Muscle of leg (tissue), 11 donors: ENCODE data around the gene LIF. TPM values are rescaled to one million over a fixed set of nuclear protein-coding genes. Genes with fewer than 3 reads are reported as not detected.

Experiments
- DNase-seq: peaks from one replicate; pipeline ENCODE4 v3.0.0; 2013
- H3K27ac ChIP-seq: one replicate; pipeline ENCODE4 v1.5.1; 2013; ENCODE audit warnings: mild to moderate bottlenecking, low read length, control low read depth
- H3K27me3 ChIP-seq: one replicate; pipeline ENCODE4 v1.6.1; 2013; ENCODE audit warnings: low read length; ENCODE audit not compliant: control insufficient read depth, insufficient read depth
- H3K36me3 ChIP-seq: one replicate; pipeline ENCODE4 v1.6.1; 2013; ENCODE audit warnings: low read length; ENCODE audit not compliant: control insufficient read depth, insufficient read depth
- H3K4me1 ChIP-seq: one replicate; pipeline ENCODE4 v1.6.1; 2013; ENCODE audit warnings: low read length; ENCODE audit not compliant: control insufficient read depth, insufficient read depth
- H3K4me3 ChIP-seq: one replicate; pipeline ENCODE4 v1.5.1; 2013; ENCODE audit warnings: low read length, control low read depth
- H3K9me3 ChIP-seq: replicated peaks from 2 replicates; pipeline ENCODE4 v1.6.1; 2013; ENCODE audit warnings: low read depth, low read length; ENCODE audit not compliant: control insufficient read depth
- WGBS: methylation state at CpG from one replicate; pipeline ENCODE4 v1.1.5; 2013; ENCODE audit warnings: missing lambda C conversion rate; ENCODE audit not compliant: insufficient coverage; 5-methylcytosine and 5-hydroxymethylcytosine counted together
- polyA plus RNA-seq, 8 donors: library from polyadenylated mRNA; unstranded; fragments of 120-200 nt; gene quantifications; one replicate each; pipeline versions ENCODE4 v1.2.1 to v1.2.3, GENCODE V29; 2013; ENCODE audit warnings: inconsistent platforms in 1 of 8, low replicate concordance in 1 of 8; ENCODE audit not compliant: insufficient read length in 8 of 8, insufficient read depth in 1 of 8
- total RNA-seq: library from RNA; stranded (reverse); fragments of 120-200 nt; gene quantifications from one replicate; pipeline ENCODE4 v1.2.4, GENCODE V29; 2013

Gene LIF
- total and polyA plus RNA-seq, 9 donors, result 0.57 to 1.4 (median 0.80) TPM

DNA sequence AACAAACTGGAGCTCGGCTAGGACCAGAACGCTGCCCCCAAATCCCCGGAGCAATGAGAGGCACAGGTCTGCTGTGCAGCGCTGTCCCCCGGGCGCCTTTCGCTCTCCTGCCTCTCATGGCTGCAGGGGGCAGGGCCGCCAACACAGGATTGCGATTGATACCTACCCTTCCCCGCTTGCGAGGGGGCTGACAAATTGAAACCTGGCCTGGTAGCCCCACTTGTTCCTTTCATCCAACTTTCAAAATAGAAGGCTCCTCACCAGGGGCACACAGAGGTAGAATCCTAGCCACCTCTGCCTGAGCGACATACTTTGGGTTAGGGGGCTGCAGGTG, 43.4 kb upstream of the LIF start:
- Histone ChIP-seq H3K4me1 (peaks cover 37% of the 10 kb centered on the region), H3K27me3 (no peaks in the 10 kb centered on the region), H3K36me3 (peaks cover 41% of the 10 kb centered on the region), H3K9me3 (no peaks in the 10 kb centered on the region), H3K27ac (peak overlapping the region; percentile 92), H3K4me3 (peak overlapping the region; percentile 39)
- no peak for DNase-seq
- 6% methylated on average over 8 of the region's 12 CpGs for WGBS

- Histone ChIP-seq H3K4me3 (peak within 1 kb of the TSS; percentile 78), H3K4me1 (peaks cover 37% of the 10 kb centered on the region), H3K9me3 (no peaks in the 10 kb centered on the region), H3K27me3 (no peaks in the 10 kb centered on the region), H3K27ac (peak within 1 kb of the TSS; percentile 92), H3K36me3 (peaks cover 36% of the 10 kb centered on the region)
- DNase-seq, result peak; percentile 99
- 0% methylated on average over 74 of the region's 85 CpGs for WGBS
Observed at GRCh38 chr22:30289141-30289979, 42.8 kb upstream of the LIF start, which contains the start of gene CASTOR1. TSS of gene CASTOR1 (minus strand) at chr22:30289505. CDS start at chr22:30289497, 8 bp downstream.

DNA sequence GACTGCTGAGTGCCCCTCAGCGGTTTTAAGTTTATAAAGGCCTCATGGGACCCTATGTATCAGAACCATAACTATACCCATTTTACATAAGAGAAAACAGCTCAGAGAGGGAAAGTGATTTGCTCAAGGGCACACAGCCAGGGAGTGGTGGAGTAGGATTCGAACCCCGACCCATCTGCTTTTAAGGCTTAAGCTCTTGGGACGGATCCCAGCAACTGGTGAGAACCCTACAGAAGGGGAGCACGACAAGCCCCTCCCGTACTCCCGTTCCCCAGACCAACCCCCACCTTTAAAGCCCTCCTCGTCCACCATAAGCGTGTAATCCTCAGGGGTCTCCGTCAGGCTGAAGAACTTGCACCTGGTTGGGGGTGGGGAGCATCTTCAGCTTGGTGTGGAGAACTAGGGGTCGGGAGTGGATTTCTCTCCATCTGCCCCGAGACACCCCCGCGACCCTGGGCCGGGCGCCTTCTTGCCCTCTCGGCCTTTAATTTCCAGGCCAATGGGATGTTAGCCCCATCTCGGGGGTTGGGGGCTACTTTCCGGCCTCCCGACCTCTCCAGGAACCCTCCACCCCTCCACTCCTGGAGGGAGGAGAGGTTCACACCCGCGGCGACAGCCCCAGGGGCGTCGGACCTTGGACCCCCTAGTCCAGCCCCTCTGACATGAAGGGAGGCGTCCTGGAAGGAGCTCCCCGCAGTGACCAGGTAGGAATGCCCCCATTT, 42.0 kb upstream of the LIF start:
- Histone ChIP-seq H3K27me3 (no peaks in the 10 kb centered on the region), H3K4me1 (peaks cover 37% of the 10 kb centered on the region), H3K4me3 (peak overlapping the region; percentile 78), H3K27ac (peak overlapping the region; percentile 77), H3K36me3 (peaks cover 28% of the 10 kb centered on the region), H3K9me3 (no peaks in the 10 kb centered on the region)
- 0% methylated on average over 5 of the region's 27 CpGs for WGBS
- DNase-seq, result peak; percentile 62

DNA sequence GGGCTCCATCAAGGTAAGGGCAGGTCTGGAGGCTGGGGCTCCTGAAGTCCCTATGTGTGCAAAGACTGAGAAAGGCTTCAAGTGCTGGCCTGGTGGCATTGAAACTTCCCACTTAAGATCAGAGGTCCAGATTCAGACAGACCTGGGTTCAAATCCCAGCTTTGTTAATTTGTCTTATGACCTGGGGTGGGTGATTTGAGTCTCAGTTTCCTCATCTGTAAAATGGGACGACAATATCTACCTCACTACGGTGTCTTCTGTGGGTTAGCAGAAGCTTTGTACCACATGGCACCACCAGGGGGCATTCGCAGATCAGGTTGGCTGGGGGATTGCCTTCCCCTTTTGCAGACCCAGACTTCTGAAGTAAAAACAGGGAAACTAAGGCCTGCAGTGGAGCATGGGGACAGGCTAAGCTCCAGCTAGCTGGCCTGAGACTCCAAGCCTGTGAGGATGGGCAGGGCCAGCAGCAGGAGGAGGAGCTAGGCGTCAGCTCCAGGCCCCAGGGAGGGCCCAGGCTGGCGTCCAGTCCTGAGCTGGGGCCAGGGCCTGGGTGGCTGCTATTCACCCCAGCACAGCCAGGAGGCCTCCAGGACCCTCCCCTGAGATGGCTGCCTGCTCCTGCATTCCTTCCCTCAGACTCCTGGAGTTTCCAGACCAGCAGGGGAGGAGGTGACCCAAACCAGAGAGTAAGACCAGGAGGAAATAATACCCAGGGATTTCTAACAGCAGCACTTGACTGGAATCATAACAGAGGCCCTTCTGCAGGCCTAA, 41.3 kb upstream of the LIF start:
- Histone ChIP-seq H3K4me1 (peaks cover 37% of the 10 kb centered on the region), H3K9me3 (no peaks in the 10 kb centered on the region), H3K27ac (peak overlapping the region; percentile 77), H3K27me3 (no peaks in the 10 kb centered on the region), H3K4me3 (peak overlapping the region; percentile 8), H3K36me3 (peaks cover 21% of the 10 kb centered on the region)
- peak; percentile 91 for DNase-seq
- 16% methylated on average over 5 of the region's 5 CpGs for WGBS

DNA sequence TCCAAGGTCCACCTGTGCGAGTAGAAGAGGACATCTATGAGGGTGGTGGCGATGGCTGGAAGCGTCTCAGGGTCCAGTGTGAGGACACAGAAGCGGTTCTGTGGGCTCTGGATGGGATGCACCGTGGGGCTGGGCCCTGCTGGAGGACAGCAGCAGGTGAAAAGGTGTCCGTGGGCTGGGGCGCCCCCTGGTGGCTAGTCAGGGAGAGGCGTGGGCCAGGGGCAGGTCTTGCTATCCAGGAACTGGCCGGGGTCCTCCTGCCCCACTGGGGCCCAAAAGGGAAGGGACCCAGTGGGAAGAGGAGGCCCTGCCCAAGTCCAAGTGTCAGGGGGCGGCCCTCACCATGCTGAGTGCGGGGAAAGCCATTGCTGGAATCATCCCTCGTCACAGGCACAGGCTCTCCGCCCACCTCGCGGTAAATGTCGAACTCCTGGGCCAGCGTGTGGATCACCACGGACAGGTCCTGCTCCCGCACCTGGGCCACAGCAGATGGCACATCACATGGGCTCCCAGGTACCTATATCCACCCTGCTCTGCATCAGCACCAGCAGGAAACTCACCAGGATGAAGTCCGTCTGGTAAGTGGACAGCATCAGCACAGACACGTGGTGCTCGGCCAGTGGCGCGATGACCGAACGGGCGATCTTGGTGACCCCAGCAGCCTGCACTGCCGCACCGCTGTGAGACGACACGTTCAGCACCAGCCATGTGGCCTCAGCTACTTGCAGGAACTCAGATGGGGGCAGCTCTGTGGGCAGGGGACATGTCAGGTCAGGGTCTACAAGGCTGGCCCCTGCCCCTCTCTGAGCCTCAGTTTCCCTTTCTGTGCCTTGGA, 40.5 kb upstream of the LIF start:
- Histone ChIP-seq H3K4me3 (no peak overlapping the region), H3K4me1 (peaks cover 39% of the 10 kb centered on the region), H3K9me3 (no peaks in the 10 kb centered on the region), H3K27me3 (no peaks in the 10 kb centered on the region), H3K27ac (no peak overlapping the region), H3K36me3 (peaks cover 13% of the 10 kb centered on the region)
- WGBS, result 60% methylated on average over 30 of the region's 31 CpGs
- no peak for DNase-seq

DNA sequence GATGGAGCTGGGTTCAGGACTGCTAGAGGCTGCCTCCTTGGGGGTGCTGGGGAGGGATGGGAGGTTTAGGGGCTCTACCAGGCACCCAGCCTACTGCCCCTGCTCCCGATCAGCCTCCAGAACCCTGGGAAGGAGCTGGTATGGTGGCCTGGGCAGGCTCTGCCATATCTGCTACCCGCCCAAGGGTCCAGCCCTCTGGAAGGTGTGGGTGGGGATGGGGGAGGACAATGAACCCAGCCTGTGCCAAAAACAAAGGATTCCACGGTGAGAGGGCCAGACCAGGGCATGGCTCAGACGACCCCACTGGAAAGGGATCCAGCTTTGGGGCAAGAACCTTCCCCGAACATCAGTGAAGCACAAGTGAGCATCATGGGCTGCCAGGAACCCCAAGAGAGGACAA, 39.8 kb upstream of the LIF start:
- Histone ChIP-seq H3K4me1 (peaks cover 33% of the 10 kb centered on the region), H3K4me3 (no peak overlapping the region), H3K27me3 (no peaks in the 10 kb centered on the region), H3K27ac (no peak overlapping the region), H3K36me3 (peaks cover 7% of the 10 kb centered on the region), H3K9me3 (no peaks in the 10 kb centered on the region)
- WGBS, result 86% methylated on average over 4 of the region's 5 CpGs
- no peak for DNase-seq

DNA sequence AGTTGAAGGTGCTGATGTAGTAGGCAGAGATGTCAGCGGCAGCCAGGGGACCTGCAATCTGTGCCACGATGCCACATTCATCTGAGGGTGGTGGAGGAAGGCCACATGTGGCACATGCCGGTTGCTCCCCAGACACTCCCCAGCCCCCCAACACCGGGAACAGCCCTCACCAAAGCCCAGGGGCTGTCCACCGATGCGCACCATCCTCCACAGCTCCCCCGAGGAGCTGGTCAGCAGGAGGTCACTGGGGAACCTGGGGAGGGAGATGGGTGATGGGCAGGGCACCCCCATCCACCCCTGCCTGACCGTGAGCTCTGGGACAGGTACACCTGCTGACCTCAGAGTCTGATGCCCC, 39.3 kb upstream of the LIF start:
- Histone ChIP-seq H3K4me1 (peaks cover 28% of the 10 kb centered on the region), H3K4me3 (no peak overlapping the region), H3K27me3 (no peaks in the 10 kb centered on the region), H3K27ac (no peak overlapping the region), H3K9me3 (no peaks in the 10 kb centered on the region), H3K36me3 (peaks cover 7% of the 10 kb centered on the region)
- WGBS, result 95% methylated on average over 3 of the region's 8 CpGs
- DNase-seq, result no peak

GRCh38 chr22:30285176-30285845, 38.8 kb upstream of the LIF start:
- no peaks in the 10 kb centered on the region for H3K27me3 ChIP-seq
- no peak overlapping the region for H3K27ac ChIP-seq
- WGBS, result 83% methylated on average over 20 of the region's 27 CpGs
- no peak overlapping the region for H3K4me3 ChIP-seq
- H3K36me3 ChIP-seq, result peaks cover 7% of the 10 kb centered on the region
- no peak for DNase-seq
- peaks cover 23% of the 10 kb centered on the region for H3K4me1 ChIP-seq
- H3K9me3 ChIP-seq, result no peaks in the 10 kb centered on the region

GRCh38 chr22:30284666-30285065, 38.1 kb upstream of the LIF start:
- peaks cover 7% of the 10 kb centered on the region for H3K36me3 ChIP-seq
- no peaks in the 10 kb centered on the region for H3K9me3 ChIP-seq
- no peak overlapping the region for H3K27ac ChIP-seq
- WGBS, result 72% methylated on average over 4 of the region's 4 CpGs
- H3K4me3 ChIP-seq, result no peak overlapping the region
- H3K4me1 ChIP-seq, result peaks cover 17% of the 10 kb centered on the region
- H3K27me3 ChIP-seq, result no peaks in the 10 kb centered on the region
- no peak for DNase-seq
